HPDE6-E6E7 (cell line): ENCODE data around the gene PARP9.

Experiments used
- DNase-seq: peaks from one replicate; pipeline ENCODE4 v3.0.0; 2011; ENCODE audit warnings: missing footprints; ENCODE audit errors: extremely low spot score

The PARP9 gene

DNA sequence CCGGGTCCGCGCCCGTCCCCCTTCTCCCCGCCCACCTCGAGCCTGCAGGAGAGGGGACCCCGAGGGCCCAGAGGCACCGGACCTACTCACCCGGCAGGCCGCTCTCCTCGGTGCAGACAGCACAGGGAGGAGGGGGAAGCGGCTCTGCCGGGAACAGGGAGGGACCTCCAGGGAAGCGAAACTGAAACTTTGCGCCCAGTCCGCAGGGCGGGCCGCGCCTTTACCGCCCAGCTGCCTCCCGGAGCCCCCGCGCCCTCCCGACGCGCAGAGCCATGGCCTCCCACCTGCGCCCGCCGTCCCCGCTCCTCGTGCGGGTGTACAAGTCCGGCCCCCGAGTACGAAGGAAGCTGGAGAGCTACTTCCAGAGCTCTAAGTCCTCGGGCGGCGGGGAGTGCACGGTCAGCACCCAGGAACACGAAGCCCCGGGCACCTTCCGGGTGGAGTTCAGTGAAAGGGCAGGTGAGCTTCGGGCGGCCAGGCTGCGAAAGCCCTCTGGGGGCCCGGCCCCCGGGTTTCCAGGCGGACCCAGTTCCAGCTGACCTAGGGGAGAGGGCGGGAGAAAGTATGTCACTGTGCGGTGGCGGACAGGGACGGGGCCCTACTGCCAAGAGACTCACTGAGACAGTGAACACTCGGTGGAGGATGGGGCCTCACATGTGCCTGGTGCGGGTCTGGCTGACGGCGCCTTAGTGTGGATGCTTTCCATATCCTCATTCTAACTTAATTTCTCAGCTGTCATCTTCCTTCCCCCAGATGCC lies at the start of gene PARP9, which contains the start of gene DTX3L:
Gene PARP9, minus strand, starts transcription at position 146 of the 758 bp plus-strand sequence. CDS start 4,680 bp downstream, outside the sequence.
Gene DTX3L, plus strand, starts transcription at position 184 of the 758 bp plus-strand sequence. Its CDS starts 89 bp downstream, at position 273.
- peak; percentile 95 for DNase-seq

GRCh38 chr3:122612696-122613095 lies 48.6 kb upstream of the PARP9 start:
- no peak for DNase-seq

DNA sequence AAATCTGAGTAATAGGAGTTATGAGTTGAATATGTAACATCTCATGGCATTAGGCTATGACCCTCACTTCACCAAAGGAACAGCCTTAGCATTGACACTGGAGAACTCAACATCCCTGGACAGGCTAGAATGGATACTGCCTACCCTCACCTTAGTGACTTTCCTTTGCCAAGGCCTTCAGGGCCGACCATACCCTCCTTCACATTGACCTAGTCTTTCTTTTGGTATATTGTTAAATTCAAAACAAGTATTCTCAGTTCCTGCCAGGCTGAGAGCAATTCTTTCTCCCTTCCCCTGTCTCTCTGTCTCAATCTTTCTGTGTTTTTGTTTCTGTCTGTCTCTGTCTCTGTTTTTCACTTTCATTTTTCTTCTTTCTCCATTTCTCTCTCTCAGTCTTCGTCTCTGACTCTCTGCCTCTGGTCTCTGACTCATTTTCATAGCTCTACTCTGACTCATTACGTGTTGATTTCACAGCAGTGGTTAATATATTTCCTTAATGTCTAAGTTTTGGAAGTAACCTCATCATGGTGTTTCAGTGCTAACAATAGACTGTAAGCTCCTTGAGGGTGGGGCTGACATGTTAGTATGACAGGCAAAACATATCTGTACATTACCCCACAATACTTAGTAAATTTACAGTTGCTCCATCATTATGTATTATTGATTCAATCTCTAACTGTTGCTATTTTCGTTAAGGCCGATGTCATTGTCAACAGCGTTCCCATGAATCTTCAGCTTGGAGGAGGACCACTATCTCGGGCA lies 45.9 kb upstream of the PARP9 start:
- peak; percentile 78 for DNase-seq

DNA sequence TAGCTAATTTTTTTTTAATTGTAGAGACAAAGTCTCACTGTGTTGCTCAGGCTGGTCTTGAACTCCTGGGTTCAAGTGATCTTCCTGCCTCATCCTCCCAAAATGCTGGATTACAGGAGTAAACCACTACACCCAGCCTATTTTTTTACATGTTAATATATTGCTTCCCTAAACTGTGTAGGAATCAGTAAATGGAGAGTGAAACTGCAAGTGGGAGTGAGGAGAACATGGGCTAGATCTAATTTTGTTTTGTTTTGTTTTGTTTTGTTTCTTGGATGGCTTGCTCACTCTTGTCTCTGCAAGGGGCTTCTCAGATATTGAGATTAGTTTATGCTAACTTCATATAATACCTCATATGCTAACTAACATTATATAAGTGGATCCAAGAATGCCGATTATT lies 44.8 kb upstream of the PARP9 start:
- DNase-seq: no peak

DNA sequence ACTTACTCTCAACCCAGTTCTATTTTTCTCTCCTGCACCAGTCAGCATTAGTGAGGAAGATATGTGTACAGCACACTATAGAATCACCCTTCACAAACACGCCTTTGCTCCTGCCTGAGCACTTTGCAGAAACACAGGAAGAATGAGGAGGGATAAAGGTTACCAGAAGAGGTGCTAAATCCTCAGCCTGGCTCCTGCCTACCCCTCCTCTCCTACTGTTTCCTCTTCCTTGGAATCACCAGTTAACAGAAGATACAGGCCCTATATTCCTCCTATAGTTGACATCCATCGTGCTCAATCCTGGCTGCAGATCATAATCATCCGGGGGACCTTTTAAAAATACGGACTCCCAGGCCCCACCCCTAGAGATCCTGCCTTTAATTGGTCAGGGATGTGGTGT lies 42.2 kb upstream of the PARP9 start:
- DNase-seq: no peak

- no peak for DNase-seq
Observed at GRCh38 chr3:122603056-122603455, 39.0 kb upstream of the PARP9 start.

GRCh38 chr3:122602011-122602710 lies 38.1 kb upstream of the PARP9 start:
- DNase-seq: no peak

DNA sequence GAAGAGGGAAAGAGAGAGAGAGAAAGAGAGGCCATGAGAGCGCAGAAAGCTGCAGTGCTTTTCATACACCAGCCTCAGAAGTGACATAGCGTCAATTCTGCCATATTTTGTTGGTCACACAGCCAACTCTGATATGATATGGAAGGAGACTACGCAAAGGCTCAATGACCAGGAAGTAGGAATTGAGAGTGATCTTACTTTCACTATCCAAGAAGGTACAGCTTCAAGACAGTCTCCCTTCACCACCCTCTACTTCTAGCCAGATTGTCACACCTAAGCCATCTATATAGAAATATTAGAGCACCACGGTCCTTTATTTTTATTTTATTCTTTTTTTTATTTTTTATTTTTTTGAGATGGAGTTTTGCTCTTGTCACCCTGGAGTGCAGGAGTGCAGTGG lies 34.5 kb upstream of the PARP9 start:
- no peak for DNase-seq

GRCh38 chr3:122598151-122598550 lies 34.1 kb upstream of the PARP9 start:
- DNase-seq: no peak

DNA sequence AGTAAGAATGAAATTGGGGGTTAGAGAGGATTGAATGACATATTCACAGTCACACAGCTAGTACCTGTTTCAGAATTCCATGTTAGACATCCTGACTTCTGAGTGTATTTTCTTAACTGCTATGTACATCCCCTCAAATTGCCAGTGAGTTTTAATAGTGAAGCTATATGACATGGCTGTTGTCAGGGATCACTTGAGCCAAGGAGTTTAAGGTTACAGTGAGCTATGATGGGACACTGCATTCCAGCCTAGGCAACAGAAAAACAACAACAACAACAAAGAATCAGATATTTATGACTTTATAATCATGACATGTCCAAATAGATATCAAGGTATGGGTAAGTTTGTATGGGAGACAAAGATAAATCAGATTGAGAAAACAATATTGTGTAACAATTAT lies 29.9 kb upstream of the PARP9 start:
- DNase-seq: no peak

- no peak for DNase-seq
Observed at GRCh38 chr3:122590610-122591009, 26.5 kb upstream of the PARP9 start.

DNA sequence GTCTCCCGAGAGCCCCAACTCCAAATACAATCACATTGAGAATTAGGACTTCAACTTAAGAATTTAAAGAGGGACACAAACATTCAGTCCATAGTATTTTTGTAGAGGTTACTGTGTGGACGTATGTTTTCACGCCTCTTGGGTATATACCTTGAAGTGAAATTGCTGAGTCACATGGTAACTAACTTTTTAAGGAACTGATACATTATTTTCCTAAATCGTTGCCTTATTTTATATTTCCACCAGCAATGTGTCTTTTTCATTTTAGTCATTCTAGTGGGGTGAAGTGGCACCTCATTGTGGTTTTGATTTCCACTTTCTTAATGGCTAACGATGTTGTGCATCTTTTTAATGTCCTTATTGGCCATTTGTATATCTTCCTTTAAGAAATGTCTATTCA lies 25.2 kb upstream of the PARP9 start:
- no peak for DNase-seq

GRCh38 chr3:122587572-122587971 lies 23.5 kb upstream of the PARP9 start:
- no peak for DNase-seq

GRCh38 chr3:122586773-122587485 lies 22.8 kb upstream of the PARP9 start:
- no peak for DNase-seq

- DNase-seq: no peak
Observed at GRCh38 chr3:122586098-122586497, 22.0 kb upstream of the PARP9 start.

- no peak for DNase-seq
Observed at GRCh38 chr3:122582390-122582789, 18.3 kb upstream of the PARP9 start.

DNA sequence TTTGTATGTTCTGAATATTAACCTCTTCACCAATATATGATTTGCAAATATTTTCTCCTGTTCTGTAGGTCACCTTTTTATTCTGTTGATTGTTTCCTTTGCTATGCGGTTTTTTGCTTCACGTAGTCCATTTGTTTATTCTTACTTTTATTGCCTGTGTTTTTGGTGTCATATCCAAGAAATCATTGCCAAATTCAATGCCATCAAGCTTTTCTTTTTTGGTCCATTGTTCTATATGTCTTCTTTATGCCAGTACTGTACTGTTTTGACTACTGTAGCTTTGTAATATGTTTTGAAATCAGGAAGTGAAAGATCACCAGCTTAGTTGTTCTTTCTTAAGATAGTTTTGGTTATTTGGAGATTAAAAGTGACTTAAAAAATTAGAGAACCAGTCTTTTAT lies 17.5 kb upstream of the PARP9 start:
- no peak for DNase-seq

DNA sequence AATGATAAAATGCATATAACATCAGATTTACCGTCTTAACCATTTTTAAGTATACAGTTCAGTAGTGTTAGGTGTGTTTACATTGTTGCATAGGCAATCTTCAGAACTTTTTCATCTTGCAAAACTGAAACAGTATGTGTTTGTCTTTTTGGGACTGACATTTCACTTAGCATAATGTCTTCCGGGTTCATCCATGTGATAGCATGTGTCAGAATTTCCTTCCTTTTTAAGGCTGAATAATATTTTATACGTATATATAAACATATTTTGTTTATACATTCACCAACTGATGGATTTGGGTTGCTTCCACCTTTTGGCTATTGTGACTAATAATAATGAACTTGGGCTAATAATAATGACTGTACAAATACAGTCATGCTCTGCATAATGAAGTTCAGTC lies 16.4 kb upstream of the PARP9 start:
- no peak for DNase-seq

GRCh38 chr3:122578069-122578740 lies 14.1 kb upstream of the PARP9 start:
- no peak for DNase-seq

DNA sequence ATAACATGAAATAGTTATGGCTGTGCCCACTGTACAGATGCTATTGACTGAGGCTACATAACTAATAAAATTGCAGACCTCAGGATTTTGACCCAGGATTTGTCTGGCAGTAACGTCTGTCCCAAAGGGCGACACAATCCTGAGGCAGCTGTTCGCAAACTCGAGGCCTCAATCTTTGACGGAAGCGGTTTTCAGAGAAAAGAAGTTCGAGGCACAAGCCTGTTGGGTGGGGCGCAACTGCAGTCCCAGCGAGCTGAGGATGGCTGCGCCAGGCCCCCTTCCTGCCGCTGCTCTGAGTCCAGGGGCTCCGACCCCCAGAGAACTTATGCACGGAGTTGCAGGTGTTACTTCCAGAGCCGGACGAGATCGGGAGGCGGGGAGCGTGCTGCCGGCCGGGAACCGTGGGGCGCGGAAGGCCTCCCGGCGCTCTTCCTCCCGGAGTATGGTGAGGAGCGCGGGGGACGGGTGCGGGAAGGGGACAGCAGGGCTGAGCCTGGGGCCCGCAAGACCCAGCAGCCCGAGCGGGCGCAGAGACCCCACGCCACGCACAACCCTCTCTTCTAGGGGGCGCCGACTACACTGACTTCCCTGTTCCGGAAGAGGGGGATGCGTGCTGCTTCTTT lies 13.4 kb upstream of the PARP9 start, which contains the start of gene PARP15:
Gene PARP15, plus strand, starts transcription at position 242 of the 623 bp plus-strand sequence. Its CDS starts 18 bp downstream, at position 260.
- DNase-seq: no peak
